Activated CD8-positive, alpha-beta T cell treated with anti-CD3 and anti-CD28 coated beads for 36 hours (primary cell): ENCODE data around the gene TNKS1BP1. TPM values are rescaled to one million over a fixed set of nuclear protein-coding genes. Genes with fewer than 3 reads are reported as not detected.

Experiments used
- ATAC-seq: fragments of 200-7000 bp; cut with Tn5 transposase; one replicate; pipeline ENCODE4 v1.10.0; 2021; ENCODE audit warnings: mild to moderate bottlenecking, moderate library complexity
- CTCF ChIA-PET: fragments of 350-600 bp; sonication (Branson Sonifier 250); formaldehyde crosslinking; loops from one replicate; lab custom pipeline; 2021; ENCODE audit warnings: antibody characterized with exemption; lab: Charles Lee
- POLR2A ChIA-PET: fragments of 350-600 bp; sonication (Branson Sonifier 250); formaldehyde crosslinking; loops from one replicate; lab custom pipeline; 2021; ENCODE audit warnings: antibody characterized with exemption; lab: Charles Lee
- DNase-seq: peaks from one replicate; pipeline ENCODE4 v3.0.0-alpha.2; 2020
- H3K27ac Mint-ChIP-seq: one replicate; pipeline ENCODE4 v1.8.0; 2021; ENCODE audit warnings: mild to moderate bottlenecking, mixed read lengths
- H3K27me3 Mint-ChIP-seq: one replicate; pipeline ENCODE4 v1.8.0; 2021; ENCODE audit warnings: mixed read lengths
- H3K36me3 Mint-ChIP-seq: one replicate; pipeline ENCODE4 v1.8.0; 2021; ENCODE audit warnings: low read depth, mixed read lengths
- H3K4me1 Mint-ChIP-seq: one replicate; pipeline ENCODE4 v1.8.0; 2021; ENCODE audit warnings: low read depth, mixed read lengths
- H3K4me3 Mint-ChIP-seq: one replicate; pipeline ENCODE4 v1.8.0; 2021; ENCODE audit warnings: mild to moderate bottlenecking, moderate library complexity, mixed read lengths
- H3K9me3 Mint-ChIP-seq: one replicate; pipeline ENCODE4 v1.8.0; 2021; ENCODE audit warnings: mixed read lengths
- CTCF ChIP-seq: fragments of 200-600 bp; IDR thresholded peaks from one replicate; pipeline ENCODE4 v1.8.0; 2022; ENCODE audit warnings: antibody characterized with exemption, mild to moderate bottlenecking
- intact Hi-C: fragments of 100-400 bp; cut with micrococcal nuclease; formaldehyde crosslinking; loops from one replicate; pipeline ENCODE4 v1.10.0; 2022
- total RNA-seq, 2 experiments: library from RNA; stranded (reverse); gene quantifications; one replicate each; pipeline ENCODE4 v1.2.3, GENCODE V29; 2021

The TNKS1BP1 gene
- total RNA-seq, 2 experiments from 2014 or later = 18.4 to 23.2 TPM

GRCh38 chr11:57320067-57320718 is 4.6 kb downstream of the TNKS1BP1 start:
- intact Hi-C loops = no loop called here
- POLR2A ChIA-PET = interaction anchor here (0.9 to 5.8 kb wide), 2 partner anchors 7 to 11 kb away, joined by 3 to 38 read pairs; no protein-coding TSS in a partner anchor
- H3K27me3 Mint-ChIP-seq = no peaks in the 10 kb centered on the region
- H3K4me3 Mint-ChIP-seq = no peak overlapping the region
- peaks cover 22% of the 10 kb centered on the region for H3K4me1 Mint-ChIP-seq
- CTCF ChIA-PET = no interaction called here
- no peaks in the 10 kb centered on the region for H3K9me3 Mint-ChIP-seq
- no peak for ATAC-seq
- DNase-seq = no peak
- H3K27ac Mint-ChIP-seq = no peak overlapping the region
- peaks cover 14% of the 10 kb centered on the region for H3K36me3 Mint-ChIP-seq
- TF ChIP-seq CTCF = no peak

DNA sequence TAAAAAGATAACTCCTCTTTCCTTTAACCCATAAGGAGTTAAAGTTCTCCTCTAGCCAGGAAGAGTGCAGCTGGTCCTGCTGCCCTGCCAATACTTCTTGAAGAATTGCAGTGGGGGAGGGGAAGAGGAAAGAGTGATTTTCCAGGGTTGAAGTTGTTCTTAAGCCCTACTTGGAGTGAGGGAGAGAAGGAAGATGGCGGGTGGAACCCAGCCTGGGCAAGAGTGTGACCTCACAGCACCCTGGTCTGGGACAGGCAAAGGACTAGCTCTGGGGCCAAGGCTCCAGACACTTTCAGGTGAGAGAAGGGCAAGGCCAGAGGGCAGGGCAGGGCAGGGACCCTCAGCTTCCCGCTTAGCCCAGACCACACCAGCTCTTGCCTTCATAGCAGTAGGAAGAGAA is 6.6 kb downstream of the TNKS1BP1 start:
- no peak for DNase-seq

GRCh38 chr11:57316017-57316416 is 8.7 kb downstream of the TNKS1BP1 start:
- ATAC-seq = no peak
- peaks cover 14% of the 10 kb centered on the region for H3K36me3 Mint-ChIP-seq
- no peaks in the 10 kb centered on the region for H3K27me3 Mint-ChIP-seq
- intact Hi-C loops = no loop called here
- no peak overlapping the region for H3K27ac Mint-ChIP-seq
- TF ChIP-seq CTCF = no peak
- ChIA-PET CTCF (no interaction called here), POLR2A (interaction anchor here (6.0 kb wide), 1 partner anchor 7 kb away, joined by 38 read pairs; the partner anchor contains the start of gene TNKS1BP1)
- no peaks in the 10 kb centered on the region for H3K9me3 Mint-ChIP-seq
- H3K4me3 Mint-ChIP-seq = no peak overlapping the region
- DNase-seq = no peak
- H3K4me1 Mint-ChIP-seq = peaks cover 12% of the 10 kb centered on the region

More for the DNA sequence above, 6.6 kb downstream of the TNKS1BP1 start:
- Mint-ChIP-seq H3K4me3 (no peak overlapping the region), H3K27me3 (no peaks in the 10 kb centered on the region), H3K4me1 (peaks cover 18% of the 10 kb centered on the region), H3K9me3 (no peaks in the 10 kb centered on the region), H3K36me3 (peaks cover 12% of the 10 kb centered on the region), H3K27ac (no peak overlapping the region)
- TF ChIP-seq CTCF = no peak
- ChIA-PET CTCF (interaction anchor here (1.3 kb wide), 1 partner anchor 208 kb away, joined by 3 read pairs; no protein-coding TSS in a partner anchor), POLR2A (interaction anchor here (1.6 kb wide), 1 partner anchor 9 kb away, joined by 3 read pairs; no protein-coding TSS in a partner anchor)
- intact Hi-C loops = no loop called here
- no peak for ATAC-seq

- peaks cover 16% of the 10 kb centered on the region for H3K4me1 Mint-ChIP-seq
- no peak for ATAC-seq
- H3K4me3 Mint-ChIP-seq = no peak overlapping the region
- intact Hi-C loops = no loop called here
- no peak overlapping the region for H3K27ac Mint-ChIP-seq
- H3K36me3 Mint-ChIP-seq = peaks cover 10% of the 10 kb centered on the region
- H3K27me3 Mint-ChIP-seq = no peaks in the 10 kb centered on the region
- H3K9me3 Mint-ChIP-seq = no peaks in the 10 kb centered on the region
- ChIA-PET POLR2A (interaction anchor here (6.0 kb wide), 1 partner anchor 8 kb away, joined by 38 read pairs; the partner anchor contains the start of gene TNKS1BP1), CTCF (no interaction called here)
- no peak for TF ChIP-seq CTCF
- peak; percentile 45 for DNase-seq
These were observed 9.3 kb downstream of the TNKS1BP1 start for GRCh38 chr11:57315491-57315890.
